K562 (cell line): ENCODE data around the gene P3H4. TPM values are rescaled to one million over a fixed set of nuclear protein-coding genes. Genes with fewer than 3 reads are reported as not detected.

ENCODE experiments used
- ATAC-seq: fragments of 200-7000 bp; cut with Tn5 transposase; 3 replicates; pipeline ENCODE4 v1.9.1; 2020; ENCODE audit warnings: moderate library complexity
- BruUV-seq: library from RNA; stranded (reverse); fragments of 400-500 nt; replicated peaks from 2 replicates; lab custom pipeline; 2021; lab: Mats Ljungman, UMichigan
- CTCF ChIA-PET: fragments of 300-600 bp; formaldehyde crosslinking; extraction: SDS; loops from one replicate; lab custom pipeline; 2021; ENCODE audit warnings: low intra/inter-chr PET ratio; lab: Yijun Ruan, JAX
- POLR2A ChIA-PET: fragments of 300-600, 350-650 bp; sonication (Branson Sonifier 250); formaldehyde crosslinking; extraction: SDS; loops from one replicate; lab custom pipeline; 2021; ENCODE audit warnings: antibody characterized with exemption, inconsistent platforms; lab: Yijun Ruan, JAX
- DNase-seq, 4 experiments: peaks; one replicate each; pipeline versions ENCODE4 v3.0.0 to v3.0.0-alpha.2; 2011 to 2018; ENCODE audit warnings: low spot score in 3 of 4, mixed read lengths in 3 of 4; ENCODE audit errors: extremely low read depth in 1 of 4
- FAIRE-seq: peaks from 2 replicates; lab custom pipeline; 2011; peaks lifted over from hg19 to GRCh38; lab: Jason Lieb, UNC
- H2AFZ ChIP-seq: 2 replicates; pipeline ENCODE4 v1.6.0; 2011; ENCODE audit warnings: low read depth, low read length, control low read depth, inconsistent platforms
- H3K27ac ChIP-seq: fragments of 200-600 bp; 3 replicates; pipeline ENCODE4 v1.8.0; 2011; ENCODE audit warnings: low read depth, mild to moderate bottlenecking, control low read depth, inconsistent platforms, low read length, moderate library complexity, mixed read lengths; ENCODE audit errors: extremely low read depth
- H3K27me3 ChIP-seq, 2 experiments: fragments of 300-600 bp in 1 of 2; 2 replicates in 1 of 2; 3 replicates in 1 of 2; pipeline versions ENCODE4 v1.6.0 to v1.8.0; 2011; ENCODE audit warnings: inconsistent platforms in 2 of 2, low read length in 2 of 2, mild to moderate bottlenecking in 1 of 2, mixed read lengths in 1 of 2, moderate library complexity in 1 of 2; ENCODE audit not compliant: control insufficient read depth in 2 of 2, insufficient read depth in 2 of 2
- H3K36me3 ChIP-seq: fragments of 300-600 bp; 3 replicates; pipeline ENCODE4 v1.8.0; 2011; ENCODE audit warnings: mild to moderate bottlenecking, low read length, inconsistent platforms; ENCODE audit not compliant: control insufficient read depth, insufficient read depth
- H3K4me1 ChIP-seq, 2 experiments: fragments of 200-600 bp in 1 of 2; replicated peaks in 1 of 2; 2 replicates in 1 of 2; 3 replicates in 1 of 2; pipeline versions ENCODE4 v1.5.1 to v1.8.0; 2011; ENCODE audit warnings: inconsistent platforms in 2 of 2, low read length in 2 of 2, mild to moderate bottlenecking in 1 of 2, mixed read lengths in 1 of 2, moderate library complexity in 1 of 2; ENCODE audit not compliant: control insufficient read depth in 2 of 2, insufficient read depth in 2 of 2
- H3K4me2 ChIP-seq: 2 replicates; pipeline ENCODE4 v1.6.1; 2011; ENCODE audit warnings: low read length, control low read depth, inconsistent platforms, mixed read lengths; ENCODE audit not compliant: insufficient read depth
- H3K4me3 ChIP-seq: fragments of 200-600 bp; sonication (generic), shearing (Covaris generic); 2 replicates; pipeline ENCODE4 v1.5.1; 2016; ENCODE audit warnings: control low read depth, inconsistent platforms
- H3K79me2 ChIP-seq: fragments of 200-600 bp; 3 replicates; pipeline ENCODE4 v1.8.0; 2011; ENCODE audit warnings: low read length, inconsistent platforms; ENCODE audit not compliant: control insufficient read depth, insufficient read depth
- H3K9ac ChIP-seq, 2 experiments: 2 replicates each; pipeline versions ENCODE4 v1.6.0 to v1.6.1; 2011; ENCODE audit warnings: low read depth in 2 of 2, low read length in 2 of 2, control low read depth in 1 of 2, inconsistent platforms in 1 of 2, mild to moderate bottlenecking in 1 of 2, mixed read lengths in 1 of 2; ENCODE audit not compliant: insufficient read depth in 1 of 2
- H3K9me1 ChIP-seq: one replicate; pipeline ENCODE4 v1.6.0; 2011; ENCODE audit warnings: inconsistent platforms, mild to moderate bottlenecking, low read length, moderate library complexity; ENCODE audit not compliant: control insufficient read depth, insufficient read depth
- H3K9me3 ChIP-seq: replicated peaks from 2 replicates; pipeline ENCODE4 v1.5.1; 2011; ENCODE audit warnings: low read depth, low read length, inconsistent platforms; ENCODE audit not compliant: control insufficient read depth, insufficient read depth
- H4K20me1 ChIP-seq: replicated peaks from 2 replicates; pipeline ENCODE4 v1.6.1; 2011; ENCODE audit warnings: low read length, inconsistent platforms, mixed read lengths; ENCODE audit not compliant: control insufficient read depth, insufficient read depth
- BRF2 ChIP-seq: IDR thresholded peaks from 3 replicates; pipeline ENCODE4 v1.6.1; 2011; ENCODE audit warnings: borderline replicate concordance, mild to moderate bottlenecking; ENCODE audit not compliant: insufficient read length, insufficient read depth
- GTF2A2 ChIP-seq: IDR thresholded peaks from 2 replicates; pipeline ENCODE4 v1.6.1; 2016; ENCODE audit warnings: mild to moderate bottlenecking, missing genetic modification characterization, missing compliant biosample characterization
- HMGN3 ChIP-seq: IDR thresholded peaks from 2 replicates; pipeline ENCODE4 v1.6.1; 2011; ENCODE audit warnings: borderline replicate concordance, low read depth, mild to moderate bottlenecking, mixed read lengths, low read length; ENCODE audit not compliant: insufficient read length; ENCODE audit errors: extremely low read depth
- IRF1 ChIP-seq: sonication (generic); formaldehyde crosslinking; IDR thresholded peaks from 2 replicates; pipeline ENCODE4 v1.8.0; 2022; ENCODE audit warnings: missing genetic modification reagents, mild to moderate bottlenecking, borderline replicate concordance
- KLF16 ChIP-seq: IDR thresholded peaks from 2 replicates; pipeline ENCODE4 v1.6.1; 2016; ENCODE audit warnings: antibody characterized with exemption
- NFIX ChIP-seq: fragments of 250-450 bp; sonication (Bioruptor Pico); IDR thresholded peaks from 2 replicates; pipeline ENCODE4 v1.4.0; 2020; ENCODE audit warnings: low read depth, mild to moderate bottlenecking, moderate library complexity
- THRA ChIP-seq: fragments of 450-650 bp; IDR thresholded peaks from 2 replicates; pipeline ENCODE4 v1.6.1; 2017; ENCODE audit warnings: mild to moderate bottlenecking, moderate library complexity
- WGBS: fragments of 100-300 bp; shearing (Covaris generic); methylation state at CpG from one replicate; pipeline ENCODE4 v1.1.6; 2016; ENCODE audit warnings: low coverage, mixed read lengths; ENCODE audit not compliant: insufficient coverage; ENCODE audit errors: missing lambda C conversion rate; 5-methylcytosine and 5-hydroxymethylcytosine counted together
- in situ Hi-C: fragments of 300-500 bp; cut with MboI; formaldehyde crosslinking; loops from 4 replicates; pipeline ENCODE4 v1.15.0; 2018; ENCODE audit warnings: inconsistent platforms, mixed read lengths
- intact Hi-C: fragments of 100-400 bp; cut with micrococcal nuclease; formaldehyde crosslinking; loops from 2 replicates; pipeline ENCODE4 v1.14.2; 2022
- polyA plus RNA-seq, 8 experiments: library from polyadenylated mRNA; depleted of rRNA in 4 of 8; stranded (reverse) in 5 of 8; unstranded in 3 of 8; fragments of >200 nt; fragmentation: Nextera tagmentation in 2 of 8; fragmentation: Illumina TruSeq in 1 of 8; extraction: Ambion mirVana in 2 of 8; extraction: Trizol in 1 of 8; gene quantifications; 2 replicates each; pipeline versions ENCODE4 v1.2.1 to v1.2.3, GENCODE V29; 2011 to 2014; ENCODE audit warnings: inconsistent platforms in 1 of 8, missing spikeins in 1 of 8
- total RNA-seq, 7 experiments: library from RNA; depleted of rRNA in 6 of 7; stranded (reverse); fragments of >200 nt in 6 of 7; fragmentation: Illumina TruSeq in 2 of 7; extraction: Trizol in 2 of 7; gene quantifications; 2 replicates each; pipeline versions ENCODE4 v1.2.1 to v1.2.3, GENCODE V29; 2011 to 2021; ENCODE audit warnings: low replicate concordance in 1 of 7
- TF ChIP-seq, protein P1 (sequence below): fragments of 250-450 bp; sonication (Bioruptor Pico); IDR thresholded peaks from 2 replicates; pipeline ENCODE4 v1.4.0; 2020
- TF ChIP-seq, protein P2 (sequence below): fragments of 250-450 bp; sonication (Bioruptor Pico); IDR thresholded peaks from 2 replicates; pipeline ENCODE4 v1.5.0; 2021

The P3H4 gene
- total and polyA plus RNA-seq, 9 of the 15 experiments (the other 6 are each of a cell fraction or from before 2014, with no cell fraction given) = 0.10 to 3.7 (median 1.0) TPM

GRCh38 chr17:41849251-41849990 lies 37.7 kb upstream of the P3H4 start (continued):
- TF ChIP-seq BRF2 (no peak), KLF16 (no peak), HMGN3 (no peak), IRF1 (CRISPR knock-in tag) (no peak), GTF2A2 (tag) (no peak)

- no peaks in the 10 kb centered on the region for H3K9me3 ChIP-seq
- H3K4me1 ChIP-seq = no peaks in the 10 kb centered on the region
- no peak for DNase-seq
- ChIA-PET CTCF (no interaction called here), POLR2A (interaction anchor here (1.0 to 1.7 kb wide), 3 partner anchors 12 to 832 kb away, joined by 3 to 10 read pairs (median 8); partner anchors contain the start of gene KLHL11)
- no peak for ATAC-seq
- H3K79me2 ChIP-seq = peaks cover 28% of the 10 kb centered on the region
- no peak overlapping the region for H3K27ac ChIP-seq
- no peak overlapping the region for H3K4me2 ChIP-seq
- 88% methylated on average over 4 of the region's 4 CpGs for WGBS
- in situ Hi-C loops (no loop called here), intact Hi-C loops (no loop called here)
- H2AFZ ChIP-seq = no peak overlapping the region
- no TSS peak for BruUV-seq
- no peaks in the 10 kb centered on the region for H4K20me1 ChIP-seq
- TF ChIP-seq, protein P1, sequence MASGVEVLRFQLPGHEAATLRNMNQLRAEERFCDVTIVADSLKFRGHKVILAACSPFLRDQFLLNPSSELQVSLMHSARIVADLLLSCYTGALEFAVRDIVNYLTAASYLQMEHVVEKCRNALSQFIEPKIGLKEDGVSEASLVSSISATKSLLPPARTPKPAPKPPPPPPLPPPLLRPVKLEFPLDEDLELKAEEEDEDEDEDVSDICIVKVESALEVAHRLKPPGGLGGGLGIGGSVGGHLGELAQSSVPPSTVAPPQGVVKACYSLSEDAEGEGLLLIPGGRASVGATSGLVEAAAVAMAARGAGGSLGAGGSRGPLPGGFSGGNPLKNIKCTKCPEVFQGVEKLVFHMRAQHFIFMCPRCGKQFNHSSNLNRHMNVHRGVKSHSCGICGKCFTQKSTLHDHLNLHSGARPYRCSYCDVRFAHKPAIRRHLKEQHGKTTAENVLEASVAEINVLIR (CRISPR knock-in tag) = no peak
- TF ChIP-seq, protein P2, sequence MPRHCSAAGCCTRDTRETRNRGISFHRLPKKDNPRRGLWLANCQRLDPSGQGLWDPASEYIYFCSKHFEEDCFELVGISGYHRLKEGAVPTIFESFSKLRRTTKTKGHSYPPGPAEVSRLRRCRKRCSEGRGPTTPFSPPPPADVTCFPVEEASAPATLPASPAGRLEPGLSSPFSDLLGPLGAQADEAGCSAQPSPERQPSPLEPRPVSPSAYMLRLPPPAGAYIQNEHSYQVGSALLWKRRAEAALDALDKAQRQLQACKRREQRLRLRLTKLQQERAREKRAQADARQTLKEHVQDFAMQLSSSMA = no peak
- TF ChIP-seq THRA (no peak), NFIX (CRISPR knock-in tag) (no peak)
- H3K27me3 ChIP-seq = no peaks in the 10 kb centered on the region
- no peaks in the 10 kb centered on the region for H3K9me1 ChIP-seq
- no peak for FAIRE-seq
- no peak overlapping the region for H3K9ac ChIP-seq
- H3K4me3 ChIP-seq = no peak overlapping the region
- peaks cover 22% of the 10 kb centered on the region; the same call in 2 of the 3 replicates for H3K36me3 ChIP-seq
Measured at GRCh38 chr17:41848788-41849187, 37.0 kb upstream of the P3H4 start.
